Embryonic facial prominence (tissue), 1 donor: Measurements from ENCODE around the gene CCL15.
"Not testable (repeated sequence)": the region's sequence is repeated elsewhere in the genome, so short reads cannot be mapped to it uniquely, and the experiment has no call there.

ENCODE experiments used
- DNase-seq: peaks from one replicate; pipeline ENCODE4 v3.0.0-alpha.2; 2016; ENCODE audit errors: extremely low spot score

The CCL15 gene

GRCh38 chr17:36001110-36001771, at the start of gene CCL15:
Gene CCL15, minus strand, starts transcription at chr17:36001553. Its CDS starts 61 bp downstream, at chr17:36001492.
- DNase-seq = no peak

GRCh38 chr17:36049643-36050042, 48.3 kb upstream of the CCL15 start:
- DNase-seq = no peak

- DNase-seq = no peak
Observed at GRCh38 chr17:36048066-36048465, 46.7 kb upstream of the CCL15 start.

- DNase-seq = no peak
Observed at GRCh38 chr17:36036235-36036634, 34.9 kb upstream of the CCL15 start.

- no peak for DNase-seq
Observed at GRCh38 chr17:36034127-36034526, 32.8 kb upstream of the CCL15 start.

- DNase-seq = no peak
Observed at GRCh38 chr17:36030956-36031355, 29.6 kb upstream of the CCL15 start.

DNA sequence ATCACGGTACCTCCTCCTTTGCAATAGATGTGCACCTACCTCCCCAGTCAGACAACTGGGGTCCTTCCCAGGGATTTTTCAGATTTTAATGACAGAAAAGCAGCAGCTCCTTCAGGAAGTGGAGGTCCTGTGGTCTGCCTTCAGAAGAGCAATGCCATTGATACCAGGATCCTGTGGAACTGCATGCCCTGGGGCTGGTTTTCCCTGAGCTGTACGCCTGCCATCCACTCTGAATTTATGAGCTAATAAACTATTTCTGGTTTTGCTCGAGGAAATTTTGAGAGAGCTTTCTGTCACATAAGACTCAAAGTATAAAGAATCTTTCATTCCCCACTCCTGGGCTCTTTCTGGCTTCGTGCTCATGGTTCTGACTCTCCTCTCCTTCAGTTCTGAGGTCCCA, 26.4 kb upstream of the CCL15 start:
- DNase-seq = no peak

GRCh38 chr17:36024106-36024869, 22.9 kb upstream of the CCL15 start:
- no peak for DNase-seq

DNA sequence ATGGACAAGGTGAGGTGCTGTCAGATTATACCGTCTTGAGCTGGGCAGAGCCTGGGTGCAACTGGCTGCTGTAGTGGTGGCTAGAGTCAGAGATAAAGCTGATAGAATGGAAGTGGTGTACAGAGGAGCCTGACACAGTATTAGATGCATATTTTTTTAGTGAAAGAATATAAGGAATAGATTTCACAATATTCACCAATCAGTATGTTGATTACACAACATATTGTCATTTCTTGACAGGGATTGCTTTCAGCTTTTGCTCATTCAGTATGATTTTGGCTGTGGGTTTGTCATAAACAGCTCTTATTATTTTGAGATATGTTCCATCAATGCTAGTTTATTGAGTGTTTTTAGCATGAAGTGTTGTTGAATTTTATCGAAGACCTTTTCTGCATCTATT, 18.1 kb upstream of the CCL15 start:
- no peak for DNase-seq

GRCh38 chr17:36017799-36018198, 16.4 kb upstream of the CCL15 start, which contains the start of gene CCL23:
Gene CCL23, minus strand, starts transcription at chr17:36017972. Its CDS starts 75 bp downstream, at chr17:36017897.
- no peak for DNase-seq

- no peak for DNase-seq
Observed at GRCh38 chr17:36016555-36016954, 15.2 kb upstream of the CCL15 start.

- DNase-seq = not testable (repeated sequence)
Observed at GRCh38 chr17:36015895-36016294, 14.5 kb upstream of the CCL15 start.

DNA sequence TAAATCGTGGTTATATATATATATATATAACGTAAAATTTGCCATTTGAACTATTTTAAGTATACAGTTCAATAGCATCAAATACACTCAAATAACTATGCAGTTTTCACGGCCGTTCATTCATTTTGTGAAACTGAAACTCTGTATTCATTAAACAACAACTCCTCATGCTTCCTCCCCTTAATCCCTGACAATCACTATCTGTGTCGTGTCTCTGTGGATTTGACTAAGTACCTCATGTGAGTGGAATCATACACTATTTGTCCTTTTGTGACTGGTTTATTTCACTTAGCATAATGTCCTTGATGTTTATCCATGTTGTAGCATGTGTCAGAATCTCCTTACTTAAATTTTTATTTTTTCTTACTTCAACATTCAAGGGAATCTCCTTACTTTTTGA, 13.6 kb upstream of the CCL15 start:
- no peak for DNase-seq

GRCh38 chr17:36011201-36011600, 9.8 kb upstream of the CCL15 start:
- DNase-seq = no peak

DNA sequence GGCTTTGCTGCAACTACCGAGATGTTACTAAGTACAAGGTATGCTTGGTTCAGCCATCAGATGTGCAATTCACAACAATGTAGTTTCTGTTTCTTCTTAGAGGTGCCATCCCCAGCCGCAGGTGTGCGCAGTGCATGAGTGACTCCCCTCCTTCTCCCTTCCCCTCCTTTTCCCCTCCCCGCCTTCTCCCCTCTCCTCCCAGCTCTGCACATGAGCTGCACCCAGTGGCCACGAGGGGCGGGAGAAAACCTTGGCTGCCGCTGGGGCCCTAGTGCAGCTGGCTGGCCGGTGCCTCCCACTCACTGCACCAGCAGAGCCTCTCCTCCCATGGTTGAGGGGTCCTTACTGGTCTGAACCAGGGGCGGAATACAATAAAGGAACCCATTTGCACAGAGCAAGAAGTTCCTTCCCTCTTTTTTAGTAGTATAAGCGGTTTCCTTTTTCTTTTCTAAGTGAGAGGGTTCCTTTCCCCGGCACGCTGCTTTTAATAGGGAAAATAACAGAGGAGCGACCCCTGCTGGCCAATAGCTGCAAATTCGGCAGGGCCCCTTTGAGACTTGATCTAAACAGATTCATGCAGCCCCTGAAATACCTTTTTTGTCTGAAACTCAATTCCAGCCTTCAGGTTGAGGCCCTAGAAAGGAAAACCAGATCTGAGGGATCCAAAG, 7.8 kb upstream of the CCL15 start:
- no peak for DNase-seq

- no peak for DNase-seq
Observed at GRCh38 chr17:36004594-36005108, 3.3 kb upstream of the CCL15 start.

DNA sequence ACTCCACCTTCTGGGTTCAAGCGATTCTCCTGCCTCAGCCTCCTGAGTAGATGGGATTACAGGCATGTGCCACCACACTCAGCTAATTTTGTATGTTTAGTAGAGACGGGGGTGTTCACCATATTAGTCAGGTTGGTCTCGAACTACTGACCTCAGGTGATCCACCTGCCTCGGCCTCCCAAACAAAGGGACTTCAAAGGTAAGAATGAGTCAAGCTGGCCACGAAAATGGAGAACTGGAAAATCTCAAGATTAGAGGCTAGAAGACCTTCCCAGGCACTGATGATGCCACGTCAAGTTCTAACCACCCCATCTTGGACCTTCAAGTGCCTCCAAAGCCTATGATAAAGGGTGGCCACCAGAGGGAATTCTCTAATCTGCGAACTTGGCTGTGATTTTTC, 1.3 kb upstream of the CCL15 start:
- no peak for DNase-seq

- no peak for DNase-seq
Observed at GRCh38 chr17:36001862-36002603, 680 bp upstream of the CCL15 start.

- DNase-seq = no peak
Observed at GRCh38 chr17:36000732-36001109, 632 bp downstream of the CCL15 start.

GRCh38 chr17:35998756-35999155, 2.6 kb downstream of the CCL15 start:
- DNase-seq = no peak

- DNase-seq = no peak
Observed at GRCh38 chr17:35998018-35998545, 3.3 kb downstream of the CCL15 start.

DNA sequence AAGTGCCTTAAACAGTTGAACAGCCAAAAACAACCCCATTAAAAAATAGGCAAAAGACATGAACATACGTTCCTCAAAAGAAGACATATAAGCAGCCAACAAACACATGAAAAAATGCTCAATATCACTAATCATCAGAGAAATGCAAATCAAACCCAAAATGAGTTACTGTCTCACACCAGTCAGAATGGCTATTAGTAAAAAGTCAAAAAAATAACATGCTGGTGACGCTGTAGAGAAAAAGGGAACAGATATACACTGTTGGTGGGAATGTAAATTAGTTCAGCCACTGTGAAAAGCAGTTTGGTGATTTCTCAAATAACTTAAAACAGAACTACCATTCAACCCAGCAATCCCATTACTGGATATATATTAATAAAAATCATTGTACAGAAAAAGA, 6.0 kb downstream of the CCL15 start:
- not testable (repeated sequence) for DNase-seq
